ENCODE measurements around the gene MBNL2. TPM values are rescaled to one million over a fixed set of nuclear protein-coding genes. Genes with fewer than 3 reads are reported as not detected.

MBNL2 gene
- total and polyA plus RNA-seq, 4 donors = 13.3 to 108 (median 39.3) TPM

GRCh38 chr13:97308735-97309429 is 86.7 kb downstream of the MBNL2 start:
- no peak for TF ChIP-seq CTCF (IDR thresholded peaks at IDR 0.05; ENCODE audit: control extremely low read depth, extremely low read depth)
- WGBS, 2 donors = 69 to 82% methylated on average over 5 of the region's 5 CpGs
- no peak for DNase-seq
- Histone ChIP-seq H3K36me3 (ENCODE audit: control insufficient read depth in 4 of 4, insufficient read depth in 4 of 4, low read length in 4 of 4) (peaks cover 0 to 3% (median 0%) of the 10 kb centered on the region in 4 donors), H3K9me3 (ENCODE audit: control insufficient read depth in 4 of 4, insufficient read depth in 3 of 4, low read length in 3 of 4) (no peaks in the 10 kb centered on the region), H3K27me3 (ENCODE audit: control insufficient read depth in 3 of 3, insufficient read depth in 3 of 3, low read length in 2 of 3) (no peaks in the 10 kb centered on the region), H3K4me1 (ENCODE audit: control insufficient read depth in 5 of 5, insufficient read depth in 5 of 5, low read length in 5 of 5) (peaks cover 6 to 47% (median 30%) of the 10 kb centered on the region in 5 donors), H3K27ac (ENCODE audit: low read depth in 1 of 2, low read length in 1 of 2) (peak overlapping the region; percentile 10 to 76), H3K4me3 (no peak overlapping the region), H3K9ac (ENCODE audit: insufficient read depth in 1 of 2, low read length in 2 of 2) (no peak overlapping the region)
- no peak for ATAC-seq (ENCODE audit: insufficient read depth, low FRiP score)

GRCh38 chr13:97310809-97311436 is 88.8 kb downstream of the MBNL2 start:
- 73 to 84% methylated on average over 6 of the region's 6 CpGs for WGBS, 2 donors
- TF ChIP-seq CTCF (IDR thresholded peaks at IDR 0.05; ENCODE audit: control extremely low read depth, extremely low read depth) = no peak
- Histone ChIP-seq H3K9ac (ENCODE audit: insufficient read depth in 1 of 2, low read length in 2 of 2) (no peak overlapping the region), H3K27ac (ENCODE audit: low read depth in 1 of 2, low read length in 1 of 2) (no peak overlapping the region), H3K27me3 (ENCODE audit: control insufficient read depth in 3 of 3, insufficient read depth in 3 of 3, low read length in 2 of 3) (no peaks in the 10 kb centered on the region), H3K36me3 (ENCODE audit: control insufficient read depth in 4 of 4, insufficient read depth in 4 of 4, low read length in 4 of 4) (peaks cover 0 to 4% (median 2%) of the 10 kb centered on the region in 4 donors), H3K4me1 (ENCODE audit: control insufficient read depth in 5 of 5, insufficient read depth in 5 of 5, low read length in 5 of 5) (peaks cover 6 to 51% (median 34%) of the 10 kb centered on the region in 5 donors), H3K9me3 (ENCODE audit: control insufficient read depth in 4 of 4, insufficient read depth in 3 of 4, low read length in 3 of 4) (no peaks in the 10 kb centered on the region), H3K4me3 (no peak overlapping the region)
- ATAC-seq (ENCODE audit: insufficient read depth, low FRiP score) (no peak), DNase-seq (no peak)

GRCh38 chr13:97311956-97312355 is 89.8 kb downstream of the MBNL2 start:
- peaks cover 0 to 4% (median 2%) of the 10 kb centered on the region in 4 donors for H3K36me3 ChIP-seq (ENCODE audit: control insufficient read depth in 4 of 4, insufficient read depth in 4 of 4, low read length in 4 of 4)
- whole genome bisulfite sequencing, 2 donors = 88 to 92% methylated on average over 3 of the region's 3 CpGs
- H3K27me3 ChIP-seq (ENCODE audit: control insufficient read depth in 3 of 3, insufficient read depth in 3 of 3, low read length in 2 of 3) = no peaks in the 10 kb centered on the region
- DNase-seq (no peak), ATAC-seq (ENCODE audit: insufficient read depth, low FRiP score) (no peak)
- no peak for TF ChIP-seq CTCF (IDR thresholded peaks at IDR 0.05; ENCODE audit: control extremely low read depth, extremely low read depth)
- no peak overlapping the region for H3K9ac ChIP-seq (ENCODE audit: insufficient read depth in 1 of 2, low read length in 2 of 2)
- H3K4me1 ChIP-seq (ENCODE audit: control insufficient read depth in 5 of 5, insufficient read depth in 5 of 5, low read length in 5 of 5) = peaks cover 11 to 53% (median 31%) of the 10 kb centered on the region in 5 donors
- no peak overlapping the region for H3K4me3 ChIP-seq
- H3K9me3 ChIP-seq (ENCODE audit: control insufficient read depth in 4 of 4, insufficient read depth in 3 of 4, low read length in 3 of 4) = no peaks in the 10 kb centered on the region
- H3K27ac ChIP-seq (ENCODE audit: low read depth in 1 of 2, low read length in 1 of 2) = no peak overlapping the region
